Epithelial cell of proximal tubule (primary cell): ENCODE data around the gene FUT1. TPM values are rescaled to one million over a fixed set of nuclear protein-coding genes. Genes with fewer than 3 reads are reported as not detected.

Source experiments
- DNase-seq: peaks from one replicate; pipeline ENCODE4 v3.0.0-alpha.2; 2011; ENCODE audit warnings: low read depth
- H3K4me3 ChIP-seq: 2 replicates; pipeline ENCODE4 v1.5.1; 2011; ENCODE audit warnings: low read depth, mild to moderate bottlenecking, low read length
- CTCF ChIP-seq: conservative IDR thresholded peaks from 2 replicates; pipeline ENCODE4 v1.5.1; 2012; ENCODE audit warnings: low read depth, mild to moderate bottlenecking, low read length
- total RNA-seq: library from RNA; depleted of rRNA; stranded (reverse); fragments of >200 nt; gene quantifications from 2 replicates; pipeline ENCODE4 v1.2.3, GENCODE V29; 2015

FUT1 gene
- total RNA-seq, 1 donor from 2014 or later = 2.9 TPM

GRCh38 chr19:48702701-48703100 lies 49.7 kb downstream of the FUT1 start:
- no peak overlapping the region for H3K4me3 ChIP-seq
- DNase-seq = no peak
- TF ChIP-seq CTCF = no peak

- no peak for TF ChIP-seq CTCF
- no peak overlapping the region for H3K4me3 ChIP-seq
- no peak for DNase-seq
Observed at GRCh38 chr19:48698046-48698445, 54.4 kb downstream of the FUT1 start.

Other genes with a start within 250 kb of the FUT1 start
- 1.5 and 4.2 TPM in 2 replicates for gene LMTK3, start 240.8 kb downstream of the FUT1 start, total RNA-seq
- 0.29 TPM in 1 of 2 replicates, not detected in the other for gene SULT2B1, start 200.5 kb downstream of the FUT1 start, total RNA-seq
- not detected in 2 replicates for gene SPACA4, start 145.9 kb downstream of the FUT1 start, total RNA-seq
- 0.14 and 0.40 TPM in 2 replicates for gene FAM83E, start 137.6 kb downstream of the FUT1 start, total RNA-seq
- gene RPL18, start 133.5 kb downstream of the FUT1 start, total RNA-seq = 2,819 and 2,927 TPM in 2 replicates
- 13.0 and 14.5 TPM in 2 replicates for gene SPHK2, start 133.1 kb downstream of the FUT1 start, total RNA-seq
- 1.3 and 5.9 TPM in 2 replicates for gene DBP, start 115.3 kb downstream of the FUT1 start, total RNA-seq
- 0.22 and 6.6 TPM in 2 replicates for gene CA11, start 106.5 kb downstream of the FUT1 start, total RNA-seq
- gene NTN5, start 79.6 kb downstream of the FUT1 start, total RNA-seq = not detected in 2 replicates
- 0.52 and 0.58 TPM in 2 replicates for gene FUT2, start 56.7 kb downstream of the FUT1 start, total RNA-seq
- gene MAMSTR, start 32.9 kb downstream of the FUT1 start, total RNA-seq = 0.72 and 1.5 TPM in 2 replicates
- 3.5 and 6.9 TPM in 2 replicates for gene RASIP1, start 12.0 kb downstream of the FUT1 start, total RNA-seq
- not detected in 2 replicates for gene IZUMO1, start 5.7 kb downstream of the FUT1 start, total RNA-seq
- gene FGF21, start 2.9 kb upstream of the FUT1 start, total RNA-seq = not detected in 2 replicates
- 45.5 and 60.7 TPM in 2 replicates for gene BCAT2, start 58.4 kb upstream of the FUT1 start, total RNA-seq
- gene HSD17B14, start 83.8 kb upstream of the FUT1 start, total RNA-seq = 2.2 and 2.8 TPM in 2 replicates
- 1.8 and 5.0 TPM in 2 replicates for gene PLEKHA4, start 116.0 kb upstream of the FUT1 start, total RNA-seq
- gene PPP1R15A, start 119.8 kb upstream of the FUT1 start, total RNA-seq = 23.9 and 32.2 TPM in 2 replicates
- gene TULP2, start 146.1 kb upstream of the FUT1 start, total RNA-seq = not detected in 2 replicates
- gene NUCB1, start 147.7 kb upstream of the FUT1 start, total RNA-seq = 142 and 250 TPM in 2 replicates
- 0.07 and 0.35 TPM in 2 replicates for gene DHDH, start 181.1 kb upstream of the FUT1 start, total RNA-seq
- 173 and 179 TPM in 2 replicates for gene BAX, start 202.2 kb upstream of the FUT1 start, total RNA-seq
- 1,293 and 2,420 TPM in 2 replicates for gene FTL, start 212.7 kb upstream of the FUT1 start, total RNA-seq
- gene GYS1, start 240.7 kb upstream of the FUT1 start, total RNA-seq = 42.2 and 42.4 TPM in 2 replicates
- gene RUVBL2, start 241.2 kb upstream of the FUT1 start, total RNA-seq = 212 and 389 TPM in 2 replicates